ENCODE results near the gene MINPP1.

Gene MINPP1

DNA sequence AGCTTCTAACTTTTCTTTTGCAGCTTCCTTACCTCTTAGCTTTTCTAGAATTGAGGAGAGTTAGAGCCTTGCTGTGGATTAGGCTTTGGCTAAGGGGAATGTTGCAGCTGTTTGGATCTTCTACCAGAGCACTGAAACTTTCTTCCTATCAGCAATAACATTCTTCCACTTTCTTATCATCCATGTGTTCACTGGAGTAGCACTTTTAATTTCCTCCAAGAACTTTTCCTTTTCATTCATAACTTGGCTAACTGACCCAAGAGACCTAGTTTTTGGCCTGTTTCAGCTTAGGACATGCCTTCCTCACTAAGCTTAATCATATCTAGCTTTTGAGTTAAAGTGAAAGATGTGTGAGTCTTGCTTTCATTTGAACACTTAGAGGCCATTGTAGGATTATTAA is 19.6 kb downstream of the MINPP1 start:
- no peak for DNase-seq

DNA sequence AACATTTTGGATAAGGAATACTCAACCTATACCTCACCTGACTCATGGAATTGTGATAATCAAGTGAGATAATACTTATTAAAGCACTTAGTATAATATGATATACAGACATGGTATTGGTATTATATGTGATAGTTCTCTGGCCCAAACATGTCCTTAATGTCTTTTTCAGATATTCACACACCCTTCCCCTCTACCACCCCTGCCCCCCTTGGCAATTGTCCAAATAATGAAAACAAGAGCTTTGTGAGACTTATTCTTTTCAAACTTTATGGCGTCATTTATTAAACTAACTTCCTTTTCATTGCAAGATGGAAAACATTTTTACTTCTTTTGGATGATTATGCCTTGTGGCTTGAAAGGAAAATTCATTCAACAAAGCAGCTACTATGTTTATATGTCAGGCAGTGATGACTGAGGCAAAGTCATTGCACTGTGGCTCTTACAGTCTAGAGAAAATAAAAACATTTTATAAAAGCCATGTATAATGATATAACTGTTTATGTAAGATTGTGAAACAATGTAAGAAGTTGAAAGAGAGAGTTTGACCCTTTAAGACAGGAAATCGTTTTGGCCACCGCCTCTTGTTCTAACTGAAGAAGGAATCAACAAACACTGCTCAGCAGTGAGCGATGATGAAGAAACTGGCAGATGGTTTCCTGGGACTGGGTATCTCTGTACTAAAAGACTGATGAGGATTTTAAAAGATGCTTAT is 27.4 kb downstream of the MINPP1 start:
- no peak for DNase-seq

DNA sequence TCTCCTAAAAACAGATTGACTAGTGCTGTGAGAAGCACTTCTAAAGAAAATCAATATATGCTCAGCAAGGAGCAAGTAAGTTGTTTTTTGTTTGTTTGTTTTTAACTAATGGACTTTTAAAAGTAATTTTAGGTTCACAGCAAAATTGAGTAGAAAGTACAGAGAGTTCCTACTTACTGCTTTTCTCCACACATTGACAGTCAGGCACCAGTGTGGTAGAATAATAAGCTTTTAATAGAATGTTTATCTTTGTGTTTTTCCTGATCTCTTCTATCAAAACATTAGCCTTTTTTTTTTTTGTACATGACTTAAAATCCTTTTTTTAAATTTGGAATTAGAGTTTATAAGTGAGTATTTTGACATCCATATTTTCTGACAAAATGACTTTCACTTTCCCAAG is 28.0 kb downstream of the MINPP1 start:
- no peak for DNase-seq

DNA sequence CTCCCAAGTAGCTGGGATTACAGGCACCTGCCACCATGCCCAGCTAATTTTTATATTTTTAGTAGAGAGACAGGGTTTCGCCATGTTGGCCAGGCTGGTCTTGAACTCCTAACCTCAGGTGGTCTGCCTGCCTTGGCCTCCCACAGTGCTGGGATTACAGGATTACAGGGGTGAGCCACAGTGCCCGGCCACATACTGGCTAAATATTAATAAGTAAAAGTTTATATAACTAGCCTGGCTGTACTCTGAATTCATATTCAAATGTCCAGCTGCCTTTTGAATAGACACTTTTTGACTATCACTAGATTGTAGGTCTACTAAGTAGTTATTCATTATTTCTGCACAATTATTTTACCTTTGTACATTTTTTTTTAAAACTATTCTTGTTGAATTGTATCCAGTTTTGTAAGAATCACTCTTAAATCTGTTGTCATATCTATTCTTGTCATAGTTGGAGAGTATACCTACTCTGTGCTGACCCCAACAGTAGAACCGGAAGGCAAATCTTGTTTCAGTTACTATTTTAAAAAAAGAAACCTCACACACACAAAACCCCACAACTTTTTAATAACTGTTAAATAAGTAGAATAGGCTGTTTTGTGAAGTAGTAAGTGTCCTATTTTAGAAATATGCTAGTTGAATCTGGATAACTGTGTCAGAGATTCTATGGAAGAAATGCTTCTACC is 29.6 kb downstream of the MINPP1 start:
- DNase-seq: no peak

DNA sequence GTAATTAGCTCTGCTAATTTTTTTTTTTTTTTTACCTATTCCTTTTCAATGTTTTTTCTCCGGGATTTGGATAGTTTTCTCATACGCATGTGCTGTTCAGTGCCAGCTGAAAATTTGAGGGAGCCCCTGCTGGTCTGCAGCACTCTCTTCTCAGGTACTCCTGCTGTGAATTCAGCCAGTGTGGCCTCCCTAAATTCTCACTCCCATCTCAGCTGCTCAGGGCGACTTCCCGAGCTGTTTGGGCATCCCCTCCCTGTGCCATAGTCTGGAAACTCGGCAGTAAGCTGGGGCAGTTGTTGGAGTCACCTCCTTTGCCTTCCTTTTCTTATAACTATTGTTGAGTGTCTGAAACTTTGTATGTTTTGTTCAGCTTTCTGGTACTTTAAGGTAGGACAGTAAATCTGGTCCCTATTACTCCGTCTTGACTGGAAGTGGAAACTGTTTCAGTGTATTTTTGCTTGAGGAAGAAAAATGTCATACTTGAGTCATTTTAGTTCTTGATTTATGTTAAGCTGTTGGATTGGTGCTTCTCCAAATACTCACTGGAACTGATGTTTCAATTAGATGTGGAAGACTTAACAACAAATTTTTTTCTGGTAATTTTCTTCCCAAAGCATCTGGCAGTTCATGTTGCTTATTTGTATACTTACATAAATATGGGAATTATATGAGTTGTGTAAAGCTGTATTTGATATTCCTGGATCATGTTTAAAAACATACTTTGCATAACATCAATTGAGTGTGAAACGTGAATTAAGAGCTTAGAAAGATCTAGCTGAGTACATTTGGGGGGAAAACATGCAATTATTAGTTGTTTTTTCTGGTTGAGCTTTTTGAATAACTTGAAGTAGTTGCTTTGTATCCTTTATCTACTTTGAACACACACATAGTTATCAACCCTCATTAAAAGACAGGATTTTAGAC is 33.7 kb downstream of the MINPP1 start:
- DNase-seq: no peak

DNA sequence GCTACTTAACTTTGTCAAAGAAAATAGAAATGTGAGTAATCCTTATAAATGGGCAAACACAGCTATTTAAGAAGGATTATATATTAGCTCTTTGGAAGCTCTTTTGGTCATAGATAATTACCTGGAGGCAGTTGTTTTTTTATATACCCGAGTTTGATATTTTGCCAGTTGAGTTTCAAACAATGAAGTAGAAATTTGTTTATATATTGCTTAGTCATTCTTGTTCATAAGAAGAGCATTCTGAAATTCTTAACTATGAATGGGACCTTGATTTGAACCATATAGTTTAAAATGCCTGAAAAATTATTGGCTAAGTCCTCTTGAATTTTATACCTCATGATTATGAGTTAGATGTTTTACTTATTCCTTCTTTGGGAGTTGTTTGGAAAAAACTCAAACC is 36.4 kb downstream of the MINPP1 start:
- DNase-seq: no peak

DNA sequence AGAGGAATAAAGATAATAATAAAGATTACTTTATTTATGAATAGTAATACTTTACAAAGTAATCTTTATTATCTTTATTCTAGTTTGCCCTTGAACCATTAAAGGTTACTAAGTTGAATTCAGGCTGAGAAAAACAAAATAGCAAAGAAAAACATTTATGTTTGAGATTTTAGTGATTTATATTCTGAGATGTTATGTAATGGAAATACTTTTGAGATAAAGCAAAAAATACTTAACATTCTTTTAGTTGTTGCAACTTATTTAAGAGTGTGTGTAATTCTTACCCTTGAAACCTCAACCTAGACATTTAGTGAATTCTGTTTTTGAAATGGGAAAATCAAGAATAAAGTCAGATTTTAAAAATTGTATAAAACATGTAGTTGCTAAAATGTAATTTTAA is 40.0 kb downstream of the MINPP1 start:
- DNase-seq: no peak

DNA sequence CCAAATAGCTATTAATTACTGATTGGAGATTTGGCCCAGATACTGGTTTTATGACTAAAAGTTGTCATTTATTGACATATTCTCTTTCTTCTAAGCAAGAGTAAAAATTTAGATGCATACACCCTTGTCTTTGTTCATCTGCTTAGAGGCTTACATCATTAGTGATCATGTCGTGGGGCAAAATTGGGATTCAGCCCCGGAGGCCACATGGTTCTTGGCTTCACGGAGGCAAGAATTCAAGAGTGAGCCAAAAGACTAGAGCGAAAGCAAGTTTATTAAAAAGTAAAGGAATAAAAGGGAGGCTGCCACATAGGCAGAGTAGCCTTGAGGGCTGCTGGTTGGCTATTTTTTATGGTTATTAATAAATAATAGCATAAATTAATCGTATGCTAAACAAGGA is 41.1 kb downstream of the MINPP1 start:
- no peak for DNase-seq

DNA sequence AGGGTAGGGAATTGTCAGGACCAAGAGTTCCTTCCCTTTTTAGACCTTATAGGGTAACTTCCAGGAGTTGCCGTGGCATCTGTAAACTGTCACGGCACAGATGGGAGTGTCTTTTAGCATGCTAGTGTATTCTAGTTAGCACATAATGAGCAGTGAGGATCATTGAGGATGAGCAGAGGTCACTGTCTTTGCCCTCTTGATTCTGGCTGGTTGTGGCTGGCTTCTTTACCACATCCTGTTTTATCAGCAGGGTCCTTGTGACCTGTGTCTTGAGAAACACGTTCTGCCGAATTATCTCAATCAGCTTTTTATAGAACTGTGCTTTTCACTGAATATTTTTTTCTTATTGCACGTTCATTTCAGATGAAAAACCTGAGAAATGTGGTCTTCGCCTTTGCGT is 41.5 kb downstream of the MINPP1 start:
- no peak for DNase-seq

DNA sequence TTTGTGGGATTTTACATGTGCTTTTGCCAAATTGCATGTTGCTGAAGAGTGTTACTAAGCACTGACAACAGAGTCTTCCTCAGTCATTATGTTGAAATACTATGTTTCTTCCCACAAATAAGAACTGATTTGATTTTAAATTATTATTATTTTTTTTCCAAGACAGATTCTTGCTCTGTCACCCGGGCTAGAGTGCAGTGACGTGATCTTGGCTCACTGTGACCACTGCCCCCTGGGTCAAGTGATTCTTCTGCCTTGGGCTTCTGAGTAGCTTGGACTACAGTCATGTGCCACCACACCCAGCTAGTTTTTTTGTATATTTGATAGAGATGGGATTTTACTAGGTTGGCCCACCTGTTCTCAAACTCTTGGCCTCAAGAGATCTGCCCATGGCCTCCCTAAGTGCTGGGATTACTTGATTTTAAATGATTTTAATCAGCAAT is 42.3 kb downstream of the MINPP1 start:
- no peak for DNase-seq

DNA sequence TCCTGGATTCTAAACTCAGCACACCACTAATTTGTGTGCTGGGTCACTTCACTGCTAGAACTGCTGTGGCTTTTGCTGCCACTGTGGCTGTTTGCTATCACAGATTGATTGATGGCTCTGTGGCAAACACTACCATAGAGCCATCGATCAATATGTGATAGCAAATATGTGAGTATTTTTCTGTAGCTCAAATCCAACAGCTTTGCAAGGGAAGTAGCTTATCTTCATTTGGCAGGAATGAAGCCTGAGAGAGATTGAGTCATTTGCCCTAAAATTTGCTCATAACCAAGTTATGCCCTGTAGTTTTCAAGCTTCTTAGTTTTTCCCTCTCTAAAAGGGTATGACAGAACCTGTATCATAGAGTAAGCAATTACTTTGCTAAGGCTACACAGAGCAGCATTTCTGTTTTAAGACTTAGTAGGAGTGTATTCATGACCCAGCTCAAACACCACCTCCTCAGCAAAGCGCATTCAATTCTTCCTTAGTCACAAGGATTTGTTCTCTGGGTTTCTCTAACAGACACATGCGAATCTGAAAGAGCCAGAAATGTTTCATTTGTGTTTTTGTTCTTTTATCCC is 43.1 kb downstream of the MINPP1 start:
- DNase-seq: no peak

DNA sequence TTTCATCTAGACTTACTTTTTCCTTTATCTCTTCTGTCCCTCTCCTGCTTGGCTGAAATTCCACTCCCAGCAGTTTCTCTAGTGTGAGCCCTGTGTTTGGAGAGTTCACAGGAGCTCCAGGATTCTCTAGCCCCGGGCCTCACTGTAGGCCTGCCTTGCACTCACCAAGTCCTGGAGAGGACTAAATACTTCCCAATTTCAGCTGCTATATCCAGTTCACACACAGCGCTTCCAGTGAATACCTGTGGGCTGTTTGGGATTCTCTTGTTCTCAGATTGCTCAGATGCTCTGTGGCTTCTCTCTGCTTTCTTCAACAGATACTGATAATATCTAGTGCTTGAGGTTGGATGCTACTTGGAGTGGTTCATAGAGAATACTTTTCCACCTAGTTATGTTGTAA is 46.0 kb downstream of the MINPP1 start:
- no peak for DNase-seq

DNA sequence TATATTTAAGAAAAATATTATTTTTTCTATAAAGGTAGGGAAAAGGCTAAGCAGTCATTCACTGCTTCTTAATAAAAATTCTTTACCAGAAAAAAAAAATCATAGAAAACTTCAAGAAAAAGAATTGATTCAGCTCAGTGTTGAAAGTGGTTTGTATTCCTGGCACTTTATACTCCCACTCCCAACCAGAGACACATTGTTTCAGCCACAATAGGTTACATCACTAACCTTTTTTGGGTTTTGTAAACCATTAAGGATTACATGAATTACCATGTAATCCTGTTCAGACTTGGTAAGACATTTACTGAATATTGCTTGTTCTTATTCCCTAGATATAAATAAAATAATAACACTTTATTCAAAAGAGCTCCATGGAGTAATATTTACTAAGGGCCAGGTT is 46.6 kb downstream of the MINPP1 start:
- DNase-seq: no peak

DNA sequence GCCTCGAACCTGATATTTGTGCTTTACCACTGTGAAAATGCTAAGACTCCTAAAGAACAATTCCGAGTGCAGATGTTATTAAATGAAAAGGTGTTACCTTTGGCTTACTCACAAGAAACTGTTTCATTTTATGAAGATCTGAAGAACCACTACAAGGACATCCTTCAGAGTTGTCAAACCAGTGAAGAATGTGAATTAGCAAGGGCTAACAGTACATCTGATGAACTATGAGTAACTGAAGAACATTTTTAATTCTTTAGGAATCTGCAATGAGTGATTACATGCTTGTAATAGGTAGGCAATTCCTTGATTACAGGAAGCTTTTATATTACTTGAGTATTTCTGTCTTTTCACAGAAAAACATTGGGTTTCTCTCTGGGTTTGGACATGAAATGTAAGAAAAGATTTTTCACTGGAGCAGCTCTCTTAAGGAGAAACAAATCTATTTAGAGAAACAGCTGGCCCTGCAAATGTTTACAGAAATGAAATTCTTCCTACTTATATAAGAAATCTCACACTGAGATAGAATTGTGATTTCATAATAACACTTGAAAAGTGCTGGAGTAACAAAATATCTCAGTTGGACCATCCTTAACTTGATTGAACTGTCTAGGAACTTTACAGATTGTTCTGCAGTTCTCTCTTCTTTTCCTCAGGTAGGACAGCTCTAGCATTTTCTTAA is 47.7 kb downstream of the MINPP1 start:
- DNase-seq: no peak

DNA sequence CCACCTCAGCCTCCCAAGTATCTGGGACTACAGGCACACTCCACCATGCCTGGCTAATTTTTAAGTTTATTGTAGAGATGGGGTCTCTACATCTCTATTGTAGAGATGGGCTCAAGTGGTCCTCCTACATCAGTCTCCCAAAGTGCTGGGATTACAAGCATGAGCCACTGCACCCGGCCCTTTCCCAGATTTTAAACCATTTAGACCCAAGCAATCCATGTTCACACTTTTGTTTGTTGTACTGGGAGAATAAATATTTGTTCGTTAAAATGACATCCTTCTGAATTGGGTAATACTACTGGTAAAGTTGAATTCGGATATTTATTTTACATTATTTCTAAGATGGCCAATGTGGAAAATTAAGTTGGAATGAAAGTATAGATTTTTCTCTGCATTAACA is 52.7 kb downstream of the MINPP1 start:
- no peak for DNase-seq

DNA sequence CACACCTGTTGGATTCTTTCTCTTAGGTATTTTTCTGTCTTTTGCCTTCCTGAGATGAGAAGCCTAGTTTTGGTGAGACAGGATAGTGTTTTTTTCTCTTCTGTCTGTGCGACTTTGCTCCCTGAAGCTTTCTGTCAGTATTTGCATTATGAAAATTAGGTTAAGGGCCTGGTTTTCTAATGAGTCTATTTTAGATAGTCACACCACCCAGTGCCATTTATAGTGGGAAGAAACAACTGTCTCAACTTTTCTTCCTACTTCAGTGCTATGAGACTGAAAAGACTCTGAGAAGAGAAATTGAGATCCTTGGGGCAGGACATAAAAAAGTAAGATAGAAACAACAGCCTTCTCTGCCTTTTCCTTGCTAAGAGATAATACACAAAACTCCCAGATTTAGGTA is 53.6 kb downstream of the MINPP1 start:
- no peak for DNase-seq

DNA sequence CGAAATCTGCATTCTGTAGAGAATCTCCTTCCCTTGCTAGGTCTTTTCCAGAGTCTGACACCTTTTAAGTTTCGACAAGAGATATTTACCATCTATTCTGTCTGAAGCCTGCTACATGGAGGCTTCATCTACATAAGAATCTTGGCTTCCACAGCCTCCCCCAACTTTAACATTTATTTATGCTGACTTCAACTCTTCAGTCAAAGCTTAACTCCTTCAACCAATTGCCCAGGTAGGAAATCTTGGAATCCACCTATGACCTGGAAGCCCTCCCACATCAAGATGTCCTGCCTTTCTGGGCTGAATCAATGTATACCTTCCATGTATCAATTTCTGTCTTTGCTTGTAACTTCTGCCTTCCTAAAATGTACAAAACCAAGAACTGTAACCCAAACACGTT is 54.7 kb downstream of the MINPP1 start:
- no peak for DNase-seq

DNA sequence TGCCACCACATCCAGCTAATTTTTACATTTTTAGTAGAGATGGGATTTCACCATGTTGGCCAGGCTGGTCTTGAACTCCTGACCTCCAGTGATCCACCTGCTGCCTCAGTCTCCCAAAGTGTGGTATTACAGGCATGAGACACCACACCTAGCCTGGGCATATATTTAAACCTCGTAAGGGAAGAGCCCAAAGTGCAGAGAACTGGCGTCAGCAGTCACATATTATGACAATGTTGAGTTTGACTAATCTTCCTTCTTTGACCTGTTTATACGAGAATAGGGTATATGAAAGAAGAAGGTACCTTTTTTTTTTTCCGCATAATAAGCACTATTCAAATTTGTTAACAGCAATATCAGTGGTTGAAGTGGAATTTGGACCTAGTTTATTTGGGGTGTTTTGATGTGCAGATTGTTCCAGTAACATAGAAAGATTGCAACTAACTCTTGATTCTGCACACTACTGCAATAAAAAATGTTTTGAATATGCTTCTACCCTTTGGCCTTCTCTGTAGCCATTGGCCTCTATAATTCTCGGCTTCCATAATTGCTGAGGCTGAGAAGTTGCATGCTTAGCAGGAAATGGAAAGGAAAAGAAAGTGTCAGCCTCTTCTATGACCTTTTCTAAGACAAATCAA is 55.9 kb downstream of the MINPP1 start:
- no peak for DNase-seq

DNA sequence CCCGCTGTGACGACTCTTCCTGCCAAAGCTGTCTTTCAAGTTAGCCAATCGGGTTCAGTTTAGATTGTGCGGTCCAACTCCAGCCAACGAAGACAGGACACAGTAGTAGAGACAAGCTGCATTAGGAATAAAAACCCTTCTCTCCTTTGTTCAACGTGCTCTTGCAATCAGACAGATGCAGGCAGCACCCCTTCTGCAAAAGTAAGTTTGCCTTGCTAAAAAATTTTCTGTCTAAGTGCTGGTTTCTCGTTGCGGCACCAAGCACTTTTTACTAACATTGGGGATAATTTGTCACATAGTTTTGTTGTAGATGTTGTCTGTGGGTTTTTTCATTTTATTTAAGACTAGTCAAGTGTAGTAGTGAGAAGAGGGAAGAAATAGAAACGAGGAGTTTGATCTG is 58.1 kb downstream of the MINPP1 start:
- DNase-seq: no peak

DNA sequence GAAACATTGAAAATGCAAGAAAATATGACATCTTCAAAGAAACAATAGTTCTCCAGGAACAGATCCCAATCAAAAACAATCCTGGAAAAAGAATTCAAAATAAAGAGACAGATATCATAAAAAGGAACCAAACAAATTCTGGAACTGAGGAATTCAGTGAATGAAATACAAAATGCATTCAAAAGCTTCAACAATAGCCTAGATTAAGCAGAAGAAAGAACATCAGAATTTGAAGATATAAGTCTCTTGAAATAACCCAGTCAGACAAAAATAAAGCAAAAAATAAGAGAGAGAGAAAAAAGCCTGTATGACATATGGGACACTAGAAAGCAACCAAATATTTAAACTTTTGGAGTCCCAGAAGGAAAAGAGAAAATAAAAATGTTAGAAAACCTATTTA is 60.3 kb downstream of the MINPP1 start:
- no peak for DNase-seq

DNA sequence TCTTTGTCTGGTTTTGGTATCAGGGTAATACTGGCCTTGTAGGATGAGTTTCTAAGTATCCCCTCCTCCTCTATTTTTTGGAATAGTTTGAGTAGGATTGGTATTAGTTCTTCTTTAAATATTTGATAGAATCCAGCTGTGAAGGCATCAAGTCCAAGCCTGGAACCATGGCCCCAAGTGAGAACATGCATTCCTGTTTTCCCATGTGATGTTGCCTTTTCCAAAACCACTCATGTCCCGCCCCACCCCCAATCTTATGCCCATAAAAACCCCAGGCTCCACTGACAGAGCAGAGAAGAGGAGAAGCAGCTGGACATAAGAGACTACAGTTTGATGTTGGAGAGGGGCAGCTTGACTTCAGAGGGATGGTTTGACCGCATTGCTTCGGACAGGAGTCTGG is 71.2 kb downstream of the MINPP1 start:
- no peak for DNase-seq

DNA sequence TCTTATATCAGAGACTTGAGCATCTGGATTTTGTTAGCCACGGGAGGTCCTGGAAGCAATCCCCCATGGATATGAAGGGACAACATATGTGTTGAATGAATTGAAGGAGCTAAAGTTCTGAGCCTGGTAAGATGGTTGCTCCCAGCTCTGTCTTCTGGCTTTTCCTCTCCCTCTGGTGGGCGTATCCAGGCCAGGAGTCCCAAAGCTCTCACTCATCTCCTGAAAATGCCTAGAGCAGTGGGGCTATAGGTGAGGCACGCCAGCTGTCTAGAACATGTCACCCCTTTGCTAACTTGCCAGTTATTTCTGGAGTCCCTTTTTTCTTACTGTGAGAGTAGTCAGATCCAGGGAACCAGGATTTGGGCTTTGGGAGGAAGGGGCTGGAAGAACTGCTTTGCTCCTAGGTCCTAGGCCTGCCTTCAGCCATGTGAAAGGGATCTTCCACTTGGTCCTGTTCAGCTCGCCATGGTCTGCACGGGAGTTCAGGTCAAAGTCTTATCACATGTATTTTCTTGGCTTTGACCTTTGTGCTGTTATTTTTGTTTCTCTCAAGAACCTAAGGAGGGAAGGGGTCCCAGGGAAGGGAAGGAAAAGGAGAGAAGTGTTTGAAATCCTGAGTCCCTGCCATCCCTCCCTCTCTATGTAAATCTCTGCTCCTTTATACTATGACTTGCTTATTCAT is 73.6 kb downstream of the MINPP1 start:
- no peak for DNase-seq

Data from 8988T (cell line).